HG03103 (cell line): ENCODE measurements around the gene AGAP1.
"Not testable (repeated sequence)": the region's sequence is repeated elsewhere in the genome, so short reads cannot be mapped to it uniquely, and the experiment has no call there.

ENCODE experiments used
- ATAC-seq: cut with Tn5 transposase; IDR thresholded peaks from one replicate; pipeline ENCODE4 v1.9.1; 2021; ENCODE audit warnings: low read depth; ENCODE audit not compliant: unreplicated experiment

Gene AGAP1

GRCh38 chr2:236117861-236118269 lies 624.0 kb downstream of the AGAP1 start:
- no peak for ATAC-seq

- ATAC-seq = no peak
Measured at GRCh38 chr2:236119003-236119402, 625.2 kb downstream of the AGAP1 start.

- ATAC-seq = no peak
Measured at GRCh38 chr2:236119476-236119875, 625.6 kb downstream of the AGAP1 start.

DNA sequence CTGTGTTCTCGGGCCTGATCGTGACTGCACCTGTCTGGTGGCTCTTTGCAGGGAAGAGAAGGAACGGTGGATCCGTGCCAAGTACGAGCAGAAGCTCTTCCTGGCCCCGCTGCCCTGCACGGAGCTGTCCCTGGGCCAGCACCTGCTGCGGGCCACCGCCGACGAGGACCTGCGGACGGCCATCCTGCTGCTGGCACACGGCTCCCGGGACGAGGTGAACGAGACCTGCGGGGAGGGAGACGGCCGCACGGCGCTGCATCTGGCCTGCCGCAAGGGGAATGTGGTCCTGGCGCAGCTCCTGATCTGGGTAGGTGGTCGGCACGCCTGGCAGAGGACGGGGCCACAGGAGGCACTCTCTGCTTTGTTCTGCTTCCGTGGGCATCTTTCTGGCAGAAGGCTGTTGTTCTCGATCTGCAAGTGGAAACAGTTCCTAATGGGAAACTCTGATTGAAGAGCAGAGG lies 626.3 kb downstream of the AGAP1 start:
- ATAC-seq = no peak

DNA sequence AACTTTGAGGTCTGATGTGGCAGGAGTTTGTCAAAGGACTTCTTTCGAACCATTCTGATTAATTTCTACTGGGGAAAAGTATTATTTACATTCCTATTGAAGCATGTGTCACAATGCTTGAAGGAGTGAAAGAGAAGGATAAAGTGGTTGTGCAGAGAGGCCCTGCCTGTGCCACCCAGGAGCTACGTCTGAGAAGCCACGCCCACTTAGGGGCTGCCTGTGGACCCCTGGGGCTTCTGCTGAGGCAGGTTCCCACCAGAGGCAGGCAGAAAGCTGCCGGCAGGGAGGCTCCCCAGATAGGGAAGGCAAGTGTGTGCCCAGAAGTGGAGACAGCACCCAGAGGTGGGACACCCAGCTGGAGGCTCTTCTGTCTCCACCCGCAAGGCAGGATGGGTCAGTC lies 627.0 kb downstream of the AGAP1 start:
- ATAC-seq = no peak

DNA sequence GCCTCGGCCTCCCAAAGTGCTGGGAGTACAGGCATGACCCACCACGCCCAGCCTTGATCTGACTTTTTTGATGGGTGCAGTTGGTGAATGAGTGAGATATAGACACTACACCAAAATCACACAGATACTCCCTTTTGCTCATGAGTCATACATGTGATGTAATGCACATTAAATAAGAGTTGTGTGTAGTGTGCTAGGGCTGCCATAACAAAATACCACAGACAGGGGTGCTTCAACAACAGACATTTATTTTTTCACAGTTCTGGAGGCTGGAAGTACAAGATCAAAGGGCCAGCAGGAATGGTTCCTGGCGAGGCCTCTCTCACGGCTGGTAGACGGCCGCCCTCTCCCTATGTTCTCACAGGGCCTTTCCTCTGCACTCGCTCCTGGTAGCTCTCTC lies 627.7 kb downstream of the AGAP1 start:
- ATAC-seq = no peak

DNA sequence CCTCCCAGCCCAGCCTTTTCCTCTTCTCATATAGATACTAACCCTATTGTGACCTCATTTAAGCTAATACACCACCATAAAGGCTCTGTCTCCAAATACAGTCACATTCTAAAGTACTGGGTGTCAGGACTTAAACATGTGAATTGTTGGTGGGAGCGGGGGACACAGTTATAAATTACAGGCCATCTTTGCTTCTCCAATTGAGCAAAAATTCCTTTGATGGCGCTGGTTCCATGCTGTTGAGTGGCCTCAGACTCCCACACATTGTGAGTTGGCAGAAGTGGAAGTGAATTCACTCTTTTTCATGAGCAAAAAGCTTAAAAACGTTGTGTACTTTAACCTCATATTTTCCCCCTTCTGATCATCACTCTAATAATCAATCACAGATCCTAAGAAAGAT lies 628.4 kb downstream of the AGAP1 start:
- ATAC-seq = no peak

GRCh38 chr2:236123716-236124115 lies 629.9 kb downstream of the AGAP1 start:
- ATAC-seq = no peak

DNA sequence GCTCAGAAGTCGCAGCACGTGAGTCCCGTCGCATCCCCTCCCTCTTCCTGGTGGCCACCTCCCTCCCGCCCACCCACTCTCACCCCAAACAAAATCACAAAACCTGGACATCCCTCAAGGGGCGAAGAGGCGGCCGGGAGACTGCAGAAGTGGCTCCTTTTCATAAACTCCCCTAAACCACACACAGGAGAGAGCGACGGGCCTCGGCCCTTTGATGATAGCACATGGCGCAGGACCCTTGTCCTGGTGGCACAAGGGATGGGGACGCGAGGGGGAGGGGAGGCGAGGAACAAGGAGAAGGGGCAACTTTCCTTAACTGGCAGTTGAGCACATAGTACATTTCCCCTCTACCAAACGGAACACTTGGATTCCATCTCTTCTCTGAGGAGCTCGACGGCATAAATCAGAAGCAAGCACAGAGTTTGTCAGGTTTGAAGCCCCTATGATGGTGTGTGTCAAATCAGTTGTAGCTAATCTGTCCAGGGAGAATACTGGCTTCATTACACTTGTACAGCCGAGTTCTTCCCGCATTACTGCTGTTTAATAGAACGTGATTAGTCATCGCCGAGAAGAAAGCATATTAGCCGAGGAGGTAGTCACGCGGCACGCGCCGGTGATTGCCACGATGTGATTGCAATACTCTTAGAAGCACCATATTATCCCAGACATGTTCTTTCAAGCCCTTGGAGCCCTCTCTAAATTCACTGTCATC lies 630.5 kb downstream of the AGAP1 start:
- no peak for ATAC-seq

DNA sequence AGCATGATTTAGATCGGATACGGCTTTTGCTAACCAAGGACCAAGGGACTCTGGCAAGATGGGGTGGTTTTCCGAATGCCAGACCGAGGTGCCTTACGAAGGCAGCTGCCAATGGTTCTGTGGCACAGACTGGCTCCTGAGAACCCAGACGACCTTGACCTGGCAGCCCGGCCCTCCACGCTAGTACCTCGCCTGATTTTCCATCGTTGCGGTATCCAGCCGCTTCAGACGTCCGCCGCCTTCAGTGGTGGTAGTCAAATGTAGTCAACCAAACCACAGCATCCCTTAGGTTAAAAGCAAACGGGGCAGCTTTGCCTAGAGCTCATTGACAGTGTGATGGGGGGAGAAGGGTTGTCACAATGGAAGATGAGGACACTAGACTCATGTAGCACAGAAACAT lies 631.7 kb downstream of the AGAP1 start:
- ATAC-seq = no peak

- ATAC-seq = no peak
Measured at GRCh38 chr2:236127010-236127409, 633.2 kb downstream of the AGAP1 start.

DNA sequence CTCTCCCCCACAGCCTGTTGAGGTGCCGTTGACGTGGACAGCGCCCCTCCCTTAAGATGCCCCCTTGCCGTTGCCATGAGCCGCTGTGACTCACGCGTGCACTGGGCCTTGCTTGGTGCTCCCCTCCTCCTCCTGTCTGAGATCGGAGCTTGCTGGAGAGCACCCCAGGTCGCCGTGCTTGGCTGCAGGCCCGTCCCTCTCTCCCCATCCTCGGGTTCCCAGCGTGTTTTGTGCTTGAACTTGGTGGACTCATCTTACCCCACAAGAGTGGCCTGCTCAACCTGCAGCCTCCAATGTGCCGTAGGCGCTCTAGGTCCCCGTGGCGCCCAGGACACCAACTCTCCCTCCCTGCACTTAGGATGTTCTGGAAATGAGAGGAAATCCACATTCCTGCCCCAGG lies 634.5 kb downstream of the AGAP1 start:
- ATAC-seq = no peak

GRCh38 chr2:236129935-236130334 lies 636.1 kb downstream of the AGAP1 start:
- no peak for ATAC-seq

DNA sequence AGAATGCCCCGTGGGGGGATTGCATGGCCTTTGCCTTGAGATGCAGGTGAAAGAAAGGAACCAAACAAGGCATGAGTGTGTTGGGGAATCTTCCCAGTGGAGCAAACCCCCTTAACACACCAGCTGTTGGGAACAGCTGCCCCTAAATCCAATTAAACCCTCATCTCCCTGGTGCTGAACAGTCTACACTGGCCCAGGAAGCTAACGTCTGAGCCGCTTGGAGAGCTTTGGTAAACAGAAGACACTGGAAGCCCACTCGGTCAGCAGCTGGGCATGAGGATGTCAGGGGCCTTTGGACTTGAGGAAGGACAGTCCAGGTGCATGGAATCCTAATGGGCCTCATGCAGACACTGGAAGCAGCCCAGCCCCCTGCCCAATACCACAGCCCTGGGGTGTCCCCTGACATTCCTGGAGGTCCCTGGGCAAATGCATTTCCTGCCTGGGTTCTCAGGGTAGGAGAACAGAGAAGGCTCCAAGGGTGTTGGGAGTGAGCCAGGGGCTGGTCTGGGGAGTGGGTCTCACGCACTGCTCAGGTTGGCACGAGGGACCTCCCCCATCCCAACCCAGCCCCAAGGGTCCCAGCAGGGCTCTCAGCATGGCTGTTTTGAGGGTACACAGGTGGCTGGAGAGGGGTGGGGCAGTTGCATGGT lies 636.6 kb downstream of the AGAP1 start:
- no peak for ATAC-seq

GRCh38 chr2:236131073-236131692 lies 637.3 kb downstream of the AGAP1 start:
- ATAC-seq = no peak

DNA sequence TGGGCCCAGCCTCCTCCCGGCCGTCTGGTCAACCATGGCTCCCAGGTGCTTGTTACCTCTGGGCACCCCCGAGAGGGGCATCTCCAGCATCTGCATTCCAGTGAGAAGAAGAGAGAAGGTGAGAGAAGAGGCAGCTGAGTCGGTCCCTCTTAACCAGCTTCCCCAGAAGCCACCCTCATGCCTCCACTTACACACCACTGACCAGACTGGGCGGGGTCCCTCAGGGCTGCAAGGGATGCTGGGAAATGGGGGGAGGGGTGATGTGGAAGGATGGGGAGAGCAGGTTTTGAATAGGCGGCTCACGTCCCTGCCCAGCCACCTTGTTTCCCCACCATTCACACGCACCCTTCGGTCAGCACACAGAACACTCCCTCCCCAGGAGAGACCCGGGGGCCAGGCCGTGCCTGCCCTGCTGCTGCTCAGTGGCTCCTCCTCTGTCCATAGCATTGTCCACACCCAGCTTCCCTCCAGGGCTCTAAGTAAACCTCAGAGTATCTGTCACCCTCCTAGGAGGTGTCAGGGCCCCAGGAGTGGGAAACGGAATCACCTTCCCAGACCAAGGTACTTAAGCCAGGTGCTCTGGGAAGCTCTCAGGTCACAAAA lies 639.7 kb downstream of the AGAP1 start:
- ATAC-seq = no peak

GRCh38 chr2:236136538-236136937 lies 642.7 kb downstream of the AGAP1 start:
- ATAC-seq = no peak

- ATAC-seq = no peak
Measured at GRCh38 chr2:236137066-236137465, 643.2 kb downstream of the AGAP1 start.

DNA sequence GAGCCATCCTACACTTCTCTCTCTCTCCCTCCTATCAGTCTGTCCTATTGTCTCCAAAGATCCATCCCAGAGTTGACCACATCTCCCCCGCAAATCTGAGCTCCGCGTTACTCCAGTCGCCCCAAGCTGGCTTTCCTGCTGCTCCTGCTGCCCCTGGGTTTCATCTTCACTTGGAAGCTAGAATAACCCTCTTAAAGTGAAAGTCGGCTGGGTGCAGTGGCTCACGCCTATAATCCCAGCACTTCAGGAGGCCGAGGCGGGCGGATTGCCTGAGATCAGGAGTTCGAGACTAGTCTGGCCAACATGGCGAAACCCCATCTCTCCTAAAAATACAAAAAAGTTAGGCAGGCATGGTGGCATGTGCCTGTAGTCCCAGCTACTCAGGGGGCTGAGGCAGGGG lies 647.8 kb downstream of the AGAP1 start:
- not testable (repeated sequence) for ATAC-seq

DNA sequence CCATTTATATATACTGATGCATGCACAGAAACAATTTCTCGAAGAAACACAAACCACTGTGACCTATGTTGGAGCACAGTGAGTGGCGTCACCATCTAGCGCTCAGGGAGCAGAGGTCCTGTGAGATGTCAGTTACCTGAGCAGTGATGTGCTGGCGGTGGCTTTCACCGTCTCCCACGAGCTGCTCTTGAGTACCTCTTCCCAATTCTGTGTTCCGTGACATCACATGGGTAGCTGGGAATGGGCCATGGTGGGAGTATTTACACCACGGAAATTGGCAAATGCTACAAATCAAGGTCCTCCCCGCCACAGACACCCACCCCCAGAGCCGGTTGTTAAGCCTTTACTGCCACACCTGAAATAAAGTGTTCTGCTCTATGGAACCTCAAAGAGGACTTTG lies 650.0 kb downstream of the AGAP1 start:
- no peak for ATAC-seq

GRCh38 chr2:236146436-236146835 lies 652.6 kb downstream of the AGAP1 start:
- no peak for ATAC-seq
